OCI-LY7 (cell line): ENCODE data around the gene MACROD1.

Experiments used
- CTCF ChIP-seq: fragments of 200-600 bp; sonication (generic); conservative IDR thresholded peaks from 2 replicates; pipeline ENCODE4 v1.5.1; 2014; ENCODE audit warnings: mild to moderate bottlenecking, antibody characterized with exemption, low read length, moderate library complexity, mixed read lengths
- EZH2phosphoT487 ChIP-seq: fragments of 200-600 bp; sonication (generic); IDR thresholded peaks from 2 replicates; pipeline ENCODE4 v1.6.1; 2018; ENCODE audit warnings: low read depth, borderline replicate concordance, mild to moderate bottlenecking, mixed run types, antibody characterized with exemption, low read length, moderate library complexity, mixed read lengths

GRCh38 chr11:64027651-64028397 is 138.1 kb downstream of the MACROD1 start:
- TF ChIP-seq EZH2phosphoT487 (no peak), CTCF (no peak)
